HuH-7 (cell line): ENCODE results near the gene SEMA6A.

Source experiments
- DNase-seq: peaks from one replicate; pipeline ENCODE4 v3.0.0; 2011; ENCODE audit warnings: low spot score

SEMA6A gene

DNA sequence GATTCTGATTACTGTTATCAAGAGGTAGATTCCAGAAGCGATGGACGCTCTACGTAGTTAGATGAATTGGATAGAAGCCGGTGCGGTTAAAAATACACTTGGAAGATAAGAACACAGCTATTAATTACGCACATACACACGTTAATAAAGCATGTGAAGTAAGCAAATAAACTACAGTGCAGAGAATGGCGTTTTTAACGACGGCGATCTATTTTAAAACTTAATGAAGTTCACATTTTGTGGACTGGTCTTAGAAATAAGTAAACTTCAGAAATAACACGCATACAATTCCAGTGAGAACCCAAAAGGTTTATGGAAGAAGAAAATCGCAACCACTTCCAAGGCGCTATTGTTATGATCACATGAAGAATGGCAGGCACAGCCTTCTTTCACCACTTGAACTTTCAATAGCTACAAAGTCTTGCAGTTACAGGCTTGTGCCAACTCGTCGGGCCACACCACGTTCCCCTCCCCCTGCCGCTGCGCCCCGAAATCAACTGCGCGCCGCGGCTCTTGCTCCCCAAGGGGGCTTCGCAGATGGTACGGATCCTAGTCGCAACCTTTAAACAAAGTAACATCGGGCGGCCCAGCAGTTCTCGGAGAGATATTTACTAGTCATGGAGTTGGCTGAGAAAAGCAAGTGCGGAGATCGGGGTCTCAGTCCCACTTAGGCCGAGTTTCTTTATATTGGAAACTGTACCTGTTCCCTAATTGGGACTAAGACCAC, 866 bp upstream of the SEMA6A start:
- DNase-seq = no peak

GRCh38 chr5:116573702-116574366, 789 bp downstream of the SEMA6A start:
- no peak for DNase-seq

DNA sequence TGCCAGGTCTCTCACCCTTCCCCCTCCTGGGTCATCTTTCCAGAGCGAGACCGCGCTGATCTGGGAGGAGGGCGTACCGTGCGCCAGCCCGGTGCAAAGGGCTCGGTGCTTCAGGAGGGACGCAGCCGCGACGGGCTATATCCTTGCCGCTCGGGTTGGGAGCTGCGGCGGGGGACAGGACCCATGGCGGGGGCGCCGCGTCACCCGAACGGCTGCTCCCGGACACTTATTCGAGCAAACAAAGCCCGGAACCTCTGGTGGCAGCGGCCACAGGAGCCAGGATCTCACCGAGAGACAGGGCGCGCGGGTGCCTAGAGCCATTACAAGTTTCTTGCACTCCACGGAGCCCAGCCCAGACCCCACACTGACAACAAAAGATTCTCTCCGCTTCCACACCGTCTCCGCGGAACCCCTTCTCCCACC, 1.3 kb downstream of the SEMA6A start:
- DNase-seq = no peak

GRCh38 chr5:116572350-116573278, 2.0 kb downstream of the SEMA6A start:
- peak; percentile 32 for DNase-seq

GRCh38 chr5:116571568-116572349, 2.9 kb downstream of the SEMA6A start:
- no peak for DNase-seq

DNA sequence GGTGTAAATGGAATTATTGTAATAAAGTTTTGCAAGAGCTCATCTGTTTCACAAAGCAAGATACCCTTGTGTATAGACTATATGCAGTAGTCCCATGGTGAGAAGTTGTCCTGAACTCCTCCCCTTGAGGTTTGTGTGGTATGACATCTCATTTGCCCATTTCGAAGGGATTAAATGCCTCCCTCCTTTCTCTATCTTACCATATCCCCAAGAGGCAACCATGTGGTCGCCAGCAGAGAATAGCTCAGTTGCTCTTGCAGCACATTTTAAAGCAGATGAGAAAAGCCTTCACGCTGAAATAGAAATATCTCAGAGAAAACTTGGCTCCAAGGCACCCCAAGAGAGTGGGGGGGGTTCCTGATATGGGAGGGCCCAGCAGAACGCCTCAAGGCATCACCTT, 4.6 kb downstream of the SEMA6A start:
- DNase-seq = no peak

- no peak for DNase-seq
Measured at GRCh38 chr5:116567106-116567505, 7.5 kb downstream of the SEMA6A start.

- no peak for DNase-seq
Measured at GRCh38 chr5:116566251-116566650, 8.4 kb downstream of the SEMA6A start.

GRCh38 chr5:116564756-116565490, 9.7 kb downstream of the SEMA6A start:
- DNase-seq = no peak

- DNase-seq = no peak
Measured at GRCh38 chr5:116564312-116564711, 10.3 kb downstream of the SEMA6A start.

DNA sequence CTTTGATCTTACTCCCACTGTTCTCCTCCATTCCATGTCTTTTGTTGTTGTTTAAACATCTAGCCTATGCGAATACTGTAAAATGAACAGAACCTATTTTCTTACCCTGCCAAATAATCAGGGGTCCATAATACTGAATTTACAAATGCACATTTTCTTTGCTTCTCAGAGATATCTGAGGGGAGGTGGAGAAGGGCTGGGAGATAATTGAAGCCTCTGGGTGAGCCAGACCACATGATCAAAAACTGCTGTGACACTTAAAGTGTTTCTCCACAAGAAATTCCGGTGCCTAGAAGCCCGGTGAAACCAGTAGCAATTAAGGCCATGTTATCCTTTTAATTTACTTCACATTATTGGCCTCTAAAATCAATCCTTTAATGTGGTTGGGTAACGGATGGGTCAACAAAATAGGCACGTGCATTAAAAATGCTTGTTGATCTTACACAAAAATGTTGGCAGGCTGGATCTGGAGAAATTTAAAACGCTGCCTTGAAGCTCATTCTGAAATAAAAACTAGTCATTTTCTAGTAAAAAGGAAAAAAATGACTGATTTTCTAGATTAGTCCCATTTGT, 10.8 kb downstream of the SEMA6A start:
- no peak for DNase-seq

- no peak for DNase-seq
Measured at GRCh38 chr5:116562669-116563068, 12.0 kb downstream of the SEMA6A start.

- no peak for DNase-seq
Measured at GRCh38 chr5:116561658-116562057, 13.0 kb downstream of the SEMA6A start.

GRCh38 chr5:116559673-116560164, 14.9 kb downstream of the SEMA6A start:
- no peak for DNase-seq

GRCh38 chr5:116559239-116559638, 15.4 kb downstream of the SEMA6A start:
- DNase-seq = no peak

DNA sequence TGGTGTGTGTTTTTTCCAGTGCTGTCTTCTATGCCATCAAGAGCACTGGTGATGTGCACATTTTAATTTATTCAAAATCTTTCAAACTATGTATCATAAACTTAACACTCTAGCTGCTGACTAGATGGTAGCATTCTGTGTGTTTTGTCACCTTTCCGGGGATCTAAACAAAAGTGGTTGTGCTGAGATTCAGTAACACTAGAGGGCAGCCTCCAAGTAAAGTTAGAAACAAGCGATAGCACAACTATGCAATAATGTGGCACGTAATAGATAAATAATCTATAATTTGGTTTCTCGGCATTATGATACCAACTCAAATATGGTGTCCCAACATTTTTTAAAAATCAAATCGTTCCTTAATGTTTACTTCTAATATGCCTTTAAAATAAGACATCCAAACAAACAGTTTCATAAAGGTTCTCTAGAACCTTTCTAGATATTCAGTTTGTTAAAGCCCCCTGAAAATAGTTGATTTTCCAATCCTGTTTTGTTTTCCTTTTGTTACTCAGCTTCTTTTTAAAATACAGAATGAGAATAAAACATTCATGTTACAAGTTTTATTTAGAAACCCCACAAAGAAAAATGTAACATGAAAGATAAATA, 16.9 kb downstream of the SEMA6A start:
- no peak for DNase-seq

- DNase-seq = no peak
Measured at GRCh38 chr5:116554764-116555163, 19.9 kb downstream of the SEMA6A start.

- DNase-seq = no peak
Measured at GRCh38 chr5:116553366-116553765, 21.3 kb downstream of the SEMA6A start.

DNA sequence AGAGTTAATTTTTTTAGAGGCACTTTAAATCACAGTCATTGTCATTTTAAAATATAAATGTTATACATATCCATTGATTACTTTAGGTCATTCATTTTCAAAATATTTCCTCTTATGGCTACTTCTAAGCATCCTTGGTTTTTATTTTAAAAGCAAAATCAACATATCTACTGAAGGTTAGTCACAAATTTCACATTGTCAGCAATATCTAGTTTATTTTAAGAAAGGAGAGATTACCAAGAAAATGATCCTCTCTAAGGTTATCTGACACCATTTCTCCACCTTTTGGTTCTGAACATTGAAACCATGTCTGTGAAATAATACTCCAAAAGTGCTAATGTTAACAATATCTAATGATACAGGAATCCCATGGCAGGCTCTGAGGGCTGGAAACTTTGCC, 24.5 kb downstream of the SEMA6A start:
- DNase-seq = no peak

DNA sequence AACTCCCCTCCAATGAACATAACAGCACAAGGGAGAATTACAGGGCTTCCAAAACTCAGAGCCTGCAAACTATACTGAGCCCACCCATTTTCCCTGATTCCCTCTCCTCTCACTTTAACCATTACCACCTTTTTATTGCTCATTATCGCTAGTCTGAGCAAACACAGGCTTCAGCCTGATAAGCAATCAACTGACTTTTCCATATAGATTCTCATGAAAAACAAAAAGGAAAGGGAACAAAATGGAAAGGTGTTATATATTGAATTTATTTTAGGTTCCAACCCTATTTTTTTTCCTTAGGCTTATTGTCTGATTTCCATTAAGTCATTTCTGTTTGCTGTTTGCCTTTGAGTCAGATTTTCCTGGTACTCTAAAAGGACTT, 27.9 kb downstream of the SEMA6A start:
- no peak for DNase-seq
